Kidney epithelial cell (primary cell): Measurements from ENCODE around the gene CFAP97D1. TPM values are rescaled to one million over a fixed set of nuclear protein-coding genes. Genes with fewer than 3 reads are reported as not detected.

Source experiments
- DNase-seq: peaks from one replicate; pipeline ENCODE4 v3.0.0-alpha.2; 2010; ENCODE audit warnings: low read depth
- H3K27me3 ChIP-seq: 2 replicates; pipeline ENCODE4 v1.6.0; 2011; ENCODE audit warnings: low read length; ENCODE audit not compliant: control insufficient read depth, insufficient read depth
- H3K36me3 ChIP-seq: 2 replicates; pipeline ENCODE4 v1.5.1; 2011; ENCODE audit warnings: low read length; ENCODE audit not compliant: control insufficient read depth, insufficient read depth
- H3K4me3 ChIP-seq: 2 replicates; pipeline ENCODE4 v1.5.1; 2011; ENCODE audit warnings: low read depth, mild to moderate bottlenecking, control low read depth, low read length
- CTCF ChIP-seq: IDR thresholded peaks from 2 replicates; pipeline ENCODE4 v1.5.1; 2011; ENCODE audit warnings: mild to moderate bottlenecking, moderate library complexity, low read length, control low read depth, inconsistent platforms; ENCODE audit not compliant: insufficient read depth, poor library complexity, severe bottlenecking
- total RNA-seq: library from RNA; depleted of rRNA; stranded (reverse); fragments of >200 nt; gene quantifications from 2 replicates; pipeline ENCODE4 v1.2.3, GENCODE V29; 2015

The CFAP97D1 gene
- total RNA-seq, 1 donor from 2014 or later = not detected

GRCh38 chr17:43803758-43804157, 23.5 kb downstream of the CFAP97D1 start:
- no peaks in the 10 kb centered on the region for H3K36me3 ChIP-seq
- no peak for DNase-seq
- no peak for TF ChIP-seq CTCF
- no peak overlapping the region for H3K4me3 ChIP-seq
- no peaks in the 10 kb centered on the region for H3K27me3 ChIP-seq

- no peak for DNase-seq
- Histone ChIP-seq H3K4me3 (no peak overlapping the region), H3K36me3 (no peaks in the 10 kb centered on the region), H3K27me3 (no peaks in the 10 kb centered on the region)
- no peak for TF ChIP-seq CTCF
Observed at GRCh38 chr17:43805117-43805516, 24.9 kb downstream of the CFAP97D1 start.

DNA sequence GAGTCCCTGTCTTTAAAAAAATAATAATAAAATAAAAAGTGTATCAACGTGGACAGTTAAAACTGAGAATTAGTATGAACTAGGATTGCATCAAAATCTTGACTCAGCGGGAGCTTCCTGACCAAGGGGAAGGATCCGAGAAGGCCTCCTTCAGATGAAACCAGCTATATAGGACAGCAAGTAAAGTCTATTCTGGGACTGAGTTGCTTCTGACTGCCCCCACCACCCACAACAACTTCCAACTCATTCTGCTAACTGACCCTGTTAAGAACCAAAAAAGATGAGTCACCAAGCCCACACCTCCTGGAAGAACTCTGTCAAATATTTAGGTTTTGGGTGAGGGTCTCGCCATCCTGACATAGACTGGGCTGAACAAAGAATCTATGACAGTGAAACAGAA, 27.8 kb downstream of the CFAP97D1 start:
- Histone ChIP-seq H3K36me3 (no peaks in the 10 kb centered on the region), H3K27me3 (no peaks in the 10 kb centered on the region), H3K4me3 (no peak overlapping the region)
- DNase-seq = no peak
- no peak for TF ChIP-seq CTCF

GRCh38 chr17:43809121-43809520, 28.9 kb downstream of the CFAP97D1 start:
- no peak overlapping the region for H3K4me3 ChIP-seq
- no peak for TF ChIP-seq CTCF
- no peak for DNase-seq
- H3K27me3 ChIP-seq = no peaks in the 10 kb centered on the region
- H3K36me3 ChIP-seq = peaks cover 2% of the 10 kb centered on the region

DNA sequence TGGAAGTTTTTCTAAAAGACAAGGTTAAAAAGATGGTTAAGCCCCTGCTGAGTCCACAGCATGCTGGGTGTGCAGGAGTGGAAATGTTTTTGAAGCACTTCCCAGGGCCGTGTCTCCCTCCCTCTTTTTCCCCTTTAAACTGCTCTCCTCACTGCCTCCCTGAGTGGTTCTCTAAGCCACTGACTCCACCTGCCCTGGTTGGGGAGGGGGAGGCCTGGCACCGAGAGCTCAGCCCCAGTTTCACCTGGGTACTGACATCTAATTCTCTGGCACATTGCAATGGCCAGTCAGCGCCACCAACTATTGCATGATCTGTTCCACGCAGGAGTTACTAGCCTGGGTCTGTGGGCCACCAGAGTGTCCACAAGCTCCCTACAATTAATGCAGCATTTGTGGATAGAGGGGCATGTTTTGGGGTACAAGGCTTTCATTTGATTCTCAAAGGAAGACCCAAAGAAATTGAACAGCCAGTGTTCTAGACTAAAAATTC, 30.0 kb downstream of the CFAP97D1 start:
- no peak for DNase-seq
- TF ChIP-seq CTCF = no peak

DNA sequence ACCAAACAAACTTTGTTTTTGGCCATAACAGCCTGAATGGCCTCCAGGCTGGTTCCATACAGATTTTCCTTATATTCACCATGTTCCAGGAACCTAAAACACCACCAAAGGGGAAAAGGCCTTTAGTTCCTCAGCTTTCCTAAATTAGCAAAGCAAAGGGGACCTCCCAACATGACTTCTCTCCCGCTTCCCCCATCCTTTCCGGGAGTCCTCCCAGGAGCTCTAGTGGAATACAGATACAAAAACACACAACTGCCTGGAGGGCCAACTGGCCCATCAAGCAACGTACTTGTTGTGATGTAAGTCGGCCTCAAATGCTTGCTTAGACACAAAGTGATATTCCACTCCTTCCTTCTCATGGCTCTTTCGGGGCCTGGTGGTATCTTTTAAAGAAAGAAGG, 30.6 kb downstream of the CFAP97D1 start:
- no peak for TF ChIP-seq CTCF
- Histone ChIP-seq H3K27me3 (no peaks in the 10 kb centered on the region), H3K4me3 (no peak overlapping the region), H3K36me3 (peaks cover 2% of the 10 kb centered on the region)
- DNase-seq = no peak

More for the DNA sequence above, 30.0 kb downstream of the CFAP97D1 start:
- H3K4me3 ChIP-seq = no peak overlapping the region
- peaks cover 2% of the 10 kb centered on the region for H3K36me3 ChIP-seq
- no peaks in the 10 kb centered on the region for H3K27me3 ChIP-seq
